Activated CD4-positive, CD25-positive, alpha-beta regulatory T cell treated with anti-CD3 and anti-CD28 coated beads, Interleukin-2, amount 50 U/mL, for 72 hours (primary cell): ENCODE measurements around the gene NCAM1.

Source experiments
- DNase-seq: peaks from one replicate; pipeline ENCODE4 v3.0.0; 2021

Gene NCAM1

GRCh38 chr11:113322158-113322557 lies 360.9 kb downstream of the NCAM1 start:
- DNase-seq: no peak

GRCh38 chr11:113324250-113324649 lies 363.0 kb downstream of the NCAM1 start:
- DNase-seq: no peak
